HEK293 (cell line): ENCODE results near the gene NUCKS1.

Experiments used
- CTCF ChIA-PET: fragments of 350-600 bp; formaldehyde crosslinking; extraction: SDS; loops from one replicate; lab custom pipeline; 2021; ENCODE audit warnings: antibody characterized with exemption; lab: Yijun Ruan, JAX
- POLR2A ChIA-PET: fragments of 300-600 bp; formaldehyde crosslinking; extraction: SDS; loops from one replicate; lab custom pipeline; 2020; ENCODE audit warnings: antibody characterized with exemption, inconsistent platforms; lab: Yijun Ruan, JAX
- H3K27ac ChIP-seq: fragments of 200-500 bp; sonication (Bioruptor generic); 2 replicates; pipeline ENCODE4 v1.5.1; 2014; ENCODE audit warnings: low read depth, low read length, control low read depth, inconsistent platforms; ENCODE audit errors: extremely low read depth
- H3K36me3 ChIP-seq, 2 experiments: fragments of 200-500 bp in 1 of 2; sonication (Bioruptor generic) in 1 of 2; 1 replicate in 1 of 2; 2 replicates in 1 of 2; pipeline ENCODE4 v1.5.1; 2014 to 2017; ENCODE audit warnings: inconsistent platforms in 2 of 2, low read length in 2 of 2; ENCODE audit not compliant: control insufficient read depth in 2 of 2, insufficient read depth in 1 of 2
- H3K4me1 ChIP-seq: fragments of 200-500 bp; sonication (Bioruptor generic); 2 replicates; pipeline ENCODE4 v1.5.1; 2014; ENCODE audit warnings: mild to moderate bottlenecking, low read length, inconsistent platforms; ENCODE audit not compliant: control insufficient read depth, insufficient read depth
- H3K4me3 ChIP-seq: 2 replicates; pipeline ENCODE4 v1.5.1; 2011; ENCODE audit warnings: low read depth, mild to moderate bottlenecking, control low read depth, low read length, moderate library complexity
- H3K9me3 ChIP-seq: fragments of 200-500 bp; sonication (Bioruptor generic); 2 replicates; pipeline ENCODE4 v1.5.1; 2014; ENCODE audit warnings: low read depth, low read length, inconsistent platforms; ENCODE audit not compliant: control insufficient read depth, insufficient read depth
- GLIS1 ChIP-seq: fragments of 450-650 bp; formaldehyde crosslinking; IDR thresholded peaks from 2 replicates; pipeline ENCODE4 v1.5.1; 2016; ENCODE audit warnings: missing biosample characterization, missing genetic modification characterization
- KLF16 ChIP-seq: fragments of 450-650 bp; formaldehyde crosslinking; IDR thresholded peaks from 2 replicates; pipeline ENCODE4 v1.5.1; 2017; ENCODE audit warnings: missing biosample characterization, missing genetic modification characterization
- MEIS1 ChIP-seq: sonication (generic); formaldehyde crosslinking; IDR thresholded peaks from 2 replicates; pipeline ENCODE4 v1.8.1; 2022; ENCODE audit warnings: missing genetic modification reagents, mild to moderate bottlenecking, borderline replicate concordance
- MZF1 ChIP-seq: fragments of 450-650 bp; formaldehyde crosslinking; IDR thresholded peaks from 2 replicates; pipeline ENCODE4 v1.5.1; 2017; ENCODE audit warnings: missing biosample characterization, missing genetic modification characterization, borderline replicate concordance
- OSR2 ChIP-seq: fragments of 450-650 bp; formaldehyde crosslinking; IDR thresholded peaks from 2 replicates; pipeline ENCODE4 v1.5.1; 2016; ENCODE audit warnings: missing biosample characterization, missing genetic modification characterization
- ZBTB48 ChIP-seq: fragments of 450-650 bp; formaldehyde crosslinking; IDR thresholded peaks from 2 replicates; pipeline ENCODE4 v1.5.1; 2016; ENCODE audit warnings: missing biosample characterization, missing genetic modification characterization
- ZFHX2 ChIP-seq: fragments of 450-650 bp; formaldehyde crosslinking; conservative IDR thresholded peaks from 2 replicates; pipeline ENCODE4 v1.5.1; 2016; ENCODE audit warnings: missing biosample characterization, missing genetic modification characterization
- ZIC2 ChIP-seq: fragments of 450-650 bp; formaldehyde crosslinking; IDR thresholded peaks from 2 replicates; pipeline ENCODE4 v1.5.1; 2016; ENCODE audit warnings: missing biosample characterization, missing genetic modification characterization
- ZNF175 ChIP-seq: fragments of 450-650 bp; formaldehyde crosslinking; IDR thresholded peaks from 2 replicates; pipeline ENCODE4 v1.5.1; 2016; ENCODE audit warnings: missing biosample characterization, missing genetic modification characterization
- ZNF302 ChIP-seq: fragments of 450-650 bp; formaldehyde crosslinking; IDR thresholded peaks from 2 replicates; pipeline ENCODE4 v1.5.1; 2016; ENCODE audit warnings: missing biosample characterization, missing genetic modification characterization, low read depth
- ZNF311 ChIP-seq: fragments of 450-650 bp; formaldehyde crosslinking; IDR thresholded peaks from 2 replicates; pipeline ENCODE4 v1.5.1; 2017; ENCODE audit warnings: missing biosample characterization, missing genetic modification characterization, borderline replicate concordance
- ZNF324 ChIP-seq: fragments of 450-650 bp; formaldehyde crosslinking; IDR thresholded peaks from 2 replicates; pipeline ENCODE4 v1.5.1; 2016; ENCODE audit warnings: missing biosample characterization, missing genetic modification characterization
- ZNF341 ChIP-seq: fragments of 450-650 bp; formaldehyde crosslinking; IDR thresholded peaks from 2 replicates; pipeline ENCODE4; 2016; ENCODE audit warnings: low read depth, missing biosample characterization, missing genetic modification characterization
- ZNF433 ChIP-seq: fragments of 450-650 bp; formaldehyde crosslinking; IDR thresholded peaks from 2 replicates; pipeline ENCODE4 v1.5.1; 2016; ENCODE audit warnings: missing biosample characterization, missing genetic modification characterization, low read depth
- ZNF571 ChIP-seq: fragments of 450-650 bp; formaldehyde crosslinking; IDR thresholded peaks from 2 replicates; pipeline ENCODE4 v1.5.0; 2017; ENCODE audit warnings: missing biosample characterization, missing genetic modification characterization
- ZNF596 ChIP-seq: fragments of 450-650 bp; IDR thresholded peaks from 2 replicates; pipeline ENCODE4 v1.5.0; 2018; ENCODE audit warnings: missing biosample characterization, mild to moderate bottlenecking, missing genetic modification characterization, moderate library complexity
- ZNF610 ChIP-seq: fragments of 450-650 bp; formaldehyde crosslinking; IDR thresholded peaks from 2 replicates; pipeline ENCODE4 v1.5.1; 2016; ENCODE audit warnings: missing biosample characterization, missing genetic modification characterization, borderline replicate concordance
- ZNF707 ChIP-seq: fragments of 450-650 bp; formaldehyde crosslinking; IDR thresholded peaks from 2 replicates; pipeline ENCODE4 v1.5.1; 2016; ENCODE audit warnings: missing biosample characterization, missing genetic modification characterization
- ZNF837 ChIP-seq: fragments of 450-650 bp; formaldehyde crosslinking; IDR thresholded peaks from 2 replicates; pipeline ENCODE4 v1.5.1; 2016; ENCODE audit warnings: missing biosample characterization, missing genetic modification characterization
- TF ChIP-seq, protein P1 (sequence below): fragments of 450-650 bp; formaldehyde crosslinking; IDR thresholded peaks from 2 replicates; pipeline ENCODE4 v1.5.1; 2016; ENCODE audit warnings: missing biosample characterization, missing genetic modification characterization
- TF ChIP-seq, protein P2 (sequence below): fragments of 450-650 bp; formaldehyde crosslinking; IDR thresholded peaks from 2 replicates; pipeline ENCODE4 v1.5.1; 2017; ENCODE audit warnings: missing biosample characterization, missing genetic modification characterization
- TF ChIP-seq, protein P3 (sequence below): fragments of 450-650 bp; formaldehyde crosslinking; IDR thresholded peaks from 2 replicates; pipeline ENCODE4 v1.5.1; 2016; ENCODE audit warnings: missing biosample characterization, missing genetic modification characterization

The NUCKS1 gene

DNA sequence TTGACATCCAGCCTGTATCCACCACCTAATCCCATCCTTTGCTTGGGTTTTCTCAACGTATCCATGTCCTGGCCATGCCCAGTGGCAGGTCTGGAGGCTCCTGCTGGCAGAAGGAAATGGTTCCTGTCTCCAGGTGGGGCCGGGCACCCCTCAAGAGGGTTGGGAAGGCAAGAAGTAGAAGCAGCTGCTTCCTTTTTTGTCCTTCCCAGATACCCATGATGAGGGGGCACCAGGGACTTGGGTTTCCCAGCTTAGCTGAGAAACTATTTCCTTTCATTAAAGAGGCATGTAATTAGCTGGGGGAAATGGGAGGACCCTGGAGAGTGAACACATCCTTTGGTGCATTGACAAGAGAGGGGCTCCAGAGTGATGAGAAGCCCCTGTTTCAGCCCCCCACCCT lies 48.6 kb downstream of the NUCKS1 start:
- Histone ChIP-seq H3K36me3 (peaks cover 0 to 22% of the 10 kb centered on the region in 2 experiments; a peak in 2 of 3 replicates), H3K27ac (no peak overlapping the region), H3K4me3 (no peak overlapping the region), H3K4me1 (0 out of 2 replicates have a peak, but pooled peaks cover 4% of the 10 kb centered on the region), H3K9me3 (no peaks in the 10 kb centered on the region)
- no peak for TF ChIP-seq KLF16 (tag by site-specific recombination)
- TF ChIP-seq, protein P1, sequence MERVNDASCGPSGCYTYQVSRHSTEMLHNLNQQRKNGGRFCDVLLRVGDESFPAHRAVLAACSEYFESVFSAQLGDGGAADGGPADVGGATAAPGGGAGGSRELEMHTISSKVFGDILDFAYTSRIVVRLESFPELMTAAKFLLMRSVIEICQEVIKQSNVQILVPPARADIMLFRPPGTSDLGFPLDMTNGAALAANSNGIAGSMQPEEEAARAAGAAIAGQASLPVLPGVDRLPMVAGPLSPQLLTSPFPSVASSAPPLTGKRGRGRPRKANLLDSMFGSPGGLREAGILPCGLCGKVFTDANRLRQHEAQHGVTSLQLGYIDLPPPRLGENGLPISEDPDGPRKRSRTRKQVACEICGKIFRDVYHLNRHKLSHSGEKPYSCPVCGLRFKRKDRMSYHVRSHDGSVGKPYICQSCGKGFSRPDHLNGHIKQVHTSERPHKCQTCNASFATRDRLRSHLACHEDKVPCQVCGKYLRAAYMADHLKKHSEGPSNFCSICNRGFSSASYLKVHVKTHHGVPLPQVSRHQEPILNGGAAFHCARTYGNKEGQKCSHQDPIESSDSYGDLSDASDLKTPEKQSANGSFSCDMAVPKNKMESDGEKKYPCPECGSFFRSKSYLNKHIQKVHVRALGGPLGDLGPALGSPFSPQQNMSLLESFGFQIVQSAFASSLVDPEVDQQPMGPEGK (tag by site-specific recombination): 0 out of 2 replicates have a peak, but pooled peaks have one; percentile 7
- CTCF ChIA-PET: interaction anchor here (0.9 to 6.0 kb wide), 3 partner anchors 10 to 42 kb away, joined by 3 to 41 read pairs (median 14); no protein-coding TSS in a partner anchor
- POLR2A ChIA-PET: no interaction called here

DNA sequence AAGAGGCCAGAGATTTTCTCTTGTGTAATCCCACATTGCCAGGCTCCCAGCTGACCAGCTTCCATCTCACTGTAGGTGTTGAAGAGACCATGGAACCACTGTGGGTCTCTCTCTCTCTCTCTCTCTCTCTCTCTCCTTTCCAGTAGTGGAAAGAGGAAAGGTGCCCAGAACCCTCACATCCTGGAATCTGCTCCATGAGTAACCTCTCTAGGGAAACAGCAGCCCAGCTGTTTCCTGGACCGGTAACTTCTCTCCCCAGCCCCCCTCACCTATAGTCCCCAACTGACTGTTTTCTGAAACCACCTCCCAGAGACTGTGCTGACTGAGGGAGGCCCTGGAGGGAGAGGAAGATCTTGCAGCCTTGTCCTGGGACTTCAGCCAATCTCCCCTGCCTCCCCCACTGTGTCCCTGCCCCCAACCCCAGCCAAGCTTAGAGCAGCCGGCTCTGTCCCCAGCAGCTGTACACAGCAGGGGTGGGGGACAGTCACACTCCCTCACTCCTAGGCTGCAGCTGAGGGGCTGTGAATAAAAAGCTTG lies 49.0 kb downstream of the NUCKS1 start:
- H3K4me3 ChIP-seq: no peak overlapping the region
- H3K9me3 ChIP-seq: no peaks in the 10 kb centered on the region
- peaks cover 0 to 21% of the 10 kb centered on the region in 2 experiments; a peak in 2 of 3 replicates for H3K36me3 ChIP-seq
- TF ChIP-seq, protein P1 (tag by site-specific recombination): peak; percentile 26
- TF ChIP-seq, protein P2, sequence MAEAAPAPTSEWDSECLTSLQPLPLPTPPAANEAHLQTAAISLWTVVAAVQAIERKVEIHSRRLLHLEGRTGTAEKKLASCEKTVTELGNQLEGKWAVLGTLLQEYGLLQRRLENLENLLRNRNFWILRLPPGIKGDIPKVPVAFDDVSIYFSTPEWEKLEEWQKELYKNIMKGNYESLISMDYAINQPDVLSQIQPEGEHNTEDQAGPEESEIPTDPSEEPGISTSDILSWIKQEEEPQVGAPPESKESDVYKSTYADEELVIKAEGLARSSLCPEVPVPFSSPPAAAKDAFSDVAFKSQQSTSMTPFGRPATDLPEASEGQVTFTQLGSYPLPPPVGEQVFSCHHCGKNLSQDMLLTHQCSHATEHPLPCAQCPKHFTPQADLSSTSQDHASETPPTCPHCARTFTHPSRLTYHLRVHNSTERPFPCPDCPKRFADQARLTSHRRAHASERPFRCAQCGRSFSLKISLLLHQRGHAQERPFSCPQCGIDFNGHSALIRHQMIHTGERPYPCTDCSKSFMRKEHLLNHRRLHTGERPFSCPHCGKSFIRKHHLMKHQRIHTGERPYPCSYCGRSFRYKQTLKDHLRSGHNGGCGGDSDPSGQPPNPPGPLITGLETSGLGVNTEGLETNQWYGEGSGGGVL (tag by site-specific recombination): peak; percentile 68
- TF ChIP-seq ZBTB48: peak; percentile 55; the same call in 1 of the 2 replicates
- TF ChIP-seq ZIC2 (tag by site-specific recombination): peak; percentile 98
- no peak for TF ChIP-seq ZFHX2 (tag by site-specific recombination)
- no peak for TF ChIP-seq ZNF302 (tag by site-specific recombination)
- TF ChIP-seq ZNF596 (tag by site-specific recombination): peak; percentile 70
- no peak for TF ChIP-seq MEIS1 (CRISPR knock-in tag)
- peak; percentile 99 for TF ChIP-seq GLIS1 (tag by site-specific recombination)
- TF ChIP-seq ZNF341 (tag by site-specific recombination): peak; percentile 51; the same call in 1 of the 2 replicates
- TF ChIP-seq, all 188 proteins: peak for 7
- ChIA-PET POLR2A (no interaction called here), CTCF (interaction anchor here (0.5 to 6.0 kb wide), 6 partner anchors 10 to 169 kb away, joined by 3 to 41 read pairs (median 4); no protein-coding TSS in a partner anchor)
- H3K4me1 ChIP-seq: 0 out of 2 replicates have a peak, but pooled peaks cover 4% of the 10 kb centered on the region
- no peak overlapping the region for H3K27ac ChIP-seq

DNA sequence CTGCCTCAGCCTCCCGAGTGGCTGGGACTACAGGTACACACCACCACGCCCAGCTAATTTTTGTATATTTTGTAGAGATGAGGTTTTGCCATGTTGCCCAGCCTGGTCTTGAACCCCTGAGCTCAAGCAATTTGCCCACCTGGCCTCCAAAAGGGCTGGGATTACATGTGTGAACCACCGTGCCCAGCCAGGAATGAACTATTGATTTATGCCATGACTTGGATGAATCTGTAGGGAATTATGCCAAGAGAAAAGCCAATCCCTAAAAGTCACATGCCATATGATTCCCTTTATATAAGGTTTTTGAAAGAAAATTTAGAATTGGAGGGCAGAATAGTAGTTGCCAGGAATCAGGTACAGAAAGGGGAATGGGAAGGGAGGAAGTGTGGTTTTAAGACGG lies 50.6 kb downstream of the NUCKS1 start:
- peaks cover 0 to 17% of the 10 kb centered on the region in 2 experiments; a peak in 2 of 3 replicates for H3K36me3 ChIP-seq
- ChIA-PET POLR2A (no interaction called here), CTCF (interaction anchor here (0.7 to 2.8 kb wide), 2 partner anchors 11 to 14 kb away, joined by 3 to 20 read pairs; no protein-coding TSS in a partner anchor)
- H3K27ac ChIP-seq: no peak overlapping the region
- H3K4me1 ChIP-seq: 0 out of 2 replicates have a peak, but pooled peaks cover 4% of the 10 kb centered on the region
- no peak for TF ChIP-seq ZNF707
- no peak for TF ChIP-seq ZNF610
- TF ChIP-seq ZNF433: no peak
- TF ChIP-seq ZNF324: no peak
- TF ChIP-seq ZNF175 (tag by site-specific recombination): no peak
- TF ChIP-seq, protein P3, sequence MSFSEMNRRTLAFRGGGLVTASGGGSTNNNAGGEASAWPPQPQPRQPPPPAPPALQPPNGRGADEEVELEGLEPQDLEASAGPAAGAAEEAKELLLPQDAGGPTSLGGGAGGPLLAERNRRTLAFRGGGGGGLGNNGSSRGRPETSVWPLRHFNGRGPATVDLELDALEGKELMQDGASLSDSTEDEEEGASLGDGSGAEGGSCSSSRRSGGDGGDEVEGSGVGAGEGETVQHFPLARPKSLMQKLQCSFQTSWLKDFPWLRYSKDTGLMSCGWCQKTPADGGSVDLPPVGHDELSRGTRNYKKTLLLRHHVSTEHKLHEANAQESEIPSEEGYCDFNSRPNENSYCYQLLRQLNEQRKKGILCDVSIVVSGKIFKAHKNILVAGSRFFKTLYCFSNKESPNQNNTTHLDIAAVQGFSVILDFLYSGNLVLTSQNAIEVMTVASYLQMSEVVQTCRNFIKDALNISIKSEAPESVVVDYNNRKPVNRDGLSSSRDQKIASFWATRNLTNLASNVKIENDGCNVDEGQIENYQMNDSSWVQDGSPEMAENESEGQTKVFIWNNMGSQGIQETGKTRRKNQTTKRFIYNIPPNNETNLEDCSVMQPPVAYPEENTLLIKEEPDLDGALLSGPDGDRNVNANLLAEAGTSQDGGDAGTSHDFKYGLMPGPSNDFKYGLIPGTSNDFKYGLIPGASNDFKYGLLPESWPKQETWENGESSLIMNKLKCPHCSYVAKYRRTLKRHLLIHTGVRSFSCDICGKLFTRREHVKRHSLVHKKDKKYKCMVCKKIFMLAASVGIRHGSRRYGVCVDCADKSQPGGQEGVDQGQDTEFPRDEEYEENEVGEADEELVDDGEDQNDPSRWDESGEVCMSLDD: no peak
- no peak for TF ChIP-seq MZF1 (tag by site-specific recombination)
- TF ChIP-seq ZNF571: no peak
- no peak for TF ChIP-seq OSR2 (tag by site-specific recombination)
- no peak for TF ChIP-seq ZNF311 (tag by site-specific recombination)
- TF ChIP-seq ZNF837: no peak
- no peak for TF ChIP-seq GLIS1 (tag by site-specific recombination)
- H3K4me3 ChIP-seq: no peak overlapping the region
- H3K9me3 ChIP-seq: no peaks in the 10 kb centered on the region
